IgD-negative memory B cell (primary cell): ENCODE results near the gene ALCAM. TPM values are rescaled to one million over a fixed set of nuclear protein-coding genes. Genes with fewer than 3 reads are reported as not detected.

Experiments
- H3K27ac Mint-ChIP-seq, 3 donors: one replicate each; pipeline ENCODE4 v1.8.0; 2020 to 2022; ENCODE audit warnings: mild to moderate bottlenecking in 3 of 3, mixed read lengths in 3 of 3, moderate library complexity in 1 of 3
- H3K27me3 Mint-ChIP-seq: one replicate; pipeline ENCODE4 v1.8.0; 2021; ENCODE audit warnings: mixed read lengths
- H3K36me3 Mint-ChIP-seq: one replicate; pipeline ENCODE4 v1.8.0; 2020; ENCODE audit warnings: mild to moderate bottlenecking, mixed read lengths
- H3K4me1 Mint-ChIP-seq, 3 donors: one replicate each; pipeline ENCODE4 v1.8.0; 2020 to 2022; ENCODE audit warnings: mixed read lengths in 3 of 3, mild to moderate bottlenecking in 1 of 3
- H3K4me3 Mint-ChIP-seq, 4 donors: one replicate each; pipeline ENCODE4 v1.8.0; 2020 to 2022; ENCODE audit warnings: mild to moderate bottlenecking in 4 of 4, mixed read lengths in 4 of 4, moderate library complexity in 3 of 4
- H3K9me3 Mint-ChIP-seq, 3 donors: one replicate each; pipeline ENCODE4 v1.8.0; 2020 to 2021; ENCODE audit warnings: mixed read lengths in 3 of 3, mild to moderate bottlenecking in 1 of 3
- polyA plus RNA-seq: library from polyadenylated mRNA; unstranded; fragments of 300-500 nt; fragmentation: Illumina TruSeq; gene quantifications from one replicate; pipeline ENCODE4 v1.2.3, GENCODE V29; 2021

Gene ALCAM
- polyA plus RNA-seq, 1 donor from 2014 or later: 17.4 TPM

GRCh38 chr3:105493305-105493892, 126.7 kb downstream of the ALCAM start:
- H3K4me1 Mint-ChIP-seq: peaks cover 3 to 6% (median 6%) of the 10 kb centered on the region in 3 donors
- no peaks in the 10 kb centered on the region for H3K27me3 Mint-ChIP-seq
- H3K4me3 Mint-ChIP-seq: no peak overlapping the region
- peaks cover 22% of the 10 kb centered on the region for H3K36me3 Mint-ChIP-seq
- H3K9me3 Mint-ChIP-seq: peaks cover 6 to 23% (median 9%) of the 10 kb centered on the region in 3 donors
- no peak overlapping the region for H3K27ac Mint-ChIP-seq

- Mint-ChIP-seq H3K4me1 (peaks cover 8 to 11% (median 10%) of the 10 kb centered on the region in 3 donors), H3K27me3 (no peaks in the 10 kb centered on the region), H3K4me3 (no peak overlapping the region), H3K9me3 (peaks cover 3 to 14% (median 6%) of the 10 kb centered on the region in 3 donors), H3K36me3 (peaks cover 20% of the 10 kb centered on the region), H3K27ac (no peak overlapping the region)
Measured at GRCh38 chr3:105495021-105495420, 128.3 kb downstream of the ALCAM start.

- Mint-ChIP-seq H3K27me3 (no peaks in the 10 kb centered on the region), H3K4me1 (peaks cover 11 to 12% (median 12%) of the 10 kb centered on the region in 3 donors), H3K4me3 (no peak overlapping the region), H3K27ac (no peak overlapping the region), H3K9me3 (peaks cover 0 to 6% (median 4%) of the 10 kb centered on the region in 3 donors), H3K36me3 (peaks cover 15% of the 10 kb centered on the region)
Measured at GRCh38 chr3:105496343-105496742, 129.6 kb downstream of the ALCAM start.

GRCh38 chr3:105497386-105497785, 130.7 kb downstream of the ALCAM start:
- H3K4me1 Mint-ChIP-seq: peaks cover 11 to 12% (median 12%) of the 10 kb centered on the region in 3 donors
- no peak overlapping the region for H3K4me3 Mint-ChIP-seq
- H3K9me3 Mint-ChIP-seq: no peaks in the 10 kb centered on the region
- no peaks in the 10 kb centered on the region for H3K27me3 Mint-ChIP-seq
- no peak overlapping the region for H3K27ac Mint-ChIP-seq
- H3K36me3 Mint-ChIP-seq: peaks cover 8% of the 10 kb centered on the region

GRCh38 chr3:105499961-105500360, 133.3 kb downstream of the ALCAM start:
- H3K36me3 Mint-ChIP-seq: peaks cover 5% of the 10 kb centered on the region
- peaks cover 0 to 2% (median 0%) of the 10 kb centered on the region in 3 donors for H3K9me3 Mint-ChIP-seq
- no peak overlapping the region for H3K27ac Mint-ChIP-seq
- no peaks in the 10 kb centered on the region for H3K27me3 Mint-ChIP-seq
- H3K4me1 Mint-ChIP-seq: peaks cover 8 to 14% (median 13%) of the 10 kb centered on the region in 3 donors
- H3K4me3 Mint-ChIP-seq: peak overlapping the region in 1 of 4 donors; percentile 19

GRCh38 chr3:105502333-105502732, 135.6 kb downstream of the ALCAM start:
- Mint-ChIP-seq H3K27me3 (no peaks in the 10 kb centered on the region), H3K27ac (no peak overlapping the region), H3K4me3 (no peak overlapping the region), H3K36me3 (peaks cover 5% of the 10 kb centered on the region), H3K4me1 (peaks cover 7 to 15% (median 14%) of the 10 kb centered on the region in 3 donors), H3K9me3 (peaks cover 0 to 2% (median 0%) of the 10 kb centered on the region in 3 donors)

GRCh38 chr3:105503191-105503593, 136.5 kb downstream of the ALCAM start:
- no peaks in the 10 kb centered on the region for H3K27me3 Mint-ChIP-seq

GRCh38 chr3:105504440-105504951, 137.8 kb downstream of the ALCAM start:
- Mint-ChIP-seq H3K36me3 (peaks cover 5% of the 10 kb centered on the region), H3K9me3 (peaks cover 0 to 2% (median 0%) of the 10 kb centered on the region in 3 donors), H3K27ac (no peak overlapping the region), H3K4me1 (peaks cover 11 to 14% (median 14%) of the 10 kb centered on the region in 3 donors), H3K4me3 (no peak overlapping the region), H3K27me3 (no peaks in the 10 kb centered on the region)

More at GRCh38 chr3:105503191-105503593, 136.5 kb downstream of the ALCAM start:
- Mint-ChIP-seq H3K4me3 (peak overlapping the region in 1 of 4 donors; percentile 7), H3K4me1 (peaks cover 9 to 13% (median 12%) of the 10 kb centered on the region in 3 donors), H3K36me3 (peaks cover 5% of the 10 kb centered on the region), H3K9me3 (peaks cover 0 to 2% (median 0%) of the 10 kb centered on the region in 3 donors), H3K27ac (no peak overlapping the region)

GRCh38 chr3:105505170-105505569, 138.5 kb downstream of the ALCAM start:
- Mint-ChIP-seq H3K27me3 (no peaks in the 10 kb centered on the region), H3K9me3 (peaks cover 0 to 2% (median 0%) of the 10 kb centered on the region in 3 donors), H3K27ac (peak overlapping the region in 1 of 3 donors; percentile 47), H3K4me3 (no peak overlapping the region), H3K4me1 (peaks cover 8 to 10% (median 9%) of the 10 kb centered on the region in 3 donors), H3K36me3 (peaks cover 7% of the 10 kb centered on the region)

GRCh38 chr3:105511031-105511430, 144.3 kb downstream of the ALCAM start:
- H3K27me3 Mint-ChIP-seq: no peaks in the 10 kb centered on the region
- no peak overlapping the region for H3K27ac Mint-ChIP-seq
- H3K36me3 Mint-ChIP-seq: peaks cover 2% of the 10 kb centered on the region
- H3K4me1 Mint-ChIP-seq: peaks cover 8 to 28% (median 10%) of the 10 kb centered on the region in 3 donors
- H3K9me3 Mint-ChIP-seq: no peaks in the 10 kb centered on the region
- H3K4me3 Mint-ChIP-seq: no peak overlapping the region

- Mint-ChIP-seq H3K27ac (no peak overlapping the region), H3K4me3 (no peak overlapping the region), H3K27me3 (no peaks in the 10 kb centered on the region), H3K4me1 (peaks cover 8 to 28% (median 8%) of the 10 kb centered on the region in 3 donors), H3K9me3 (no peaks in the 10 kb centered on the region), H3K36me3 (peaks cover 2% of the 10 kb centered on the region)
Measured at GRCh38 chr3:105512061-105512460, 145.4 kb downstream of the ALCAM start.

GRCh38 chr3:105513042-105513441, 146.3 kb downstream of the ALCAM start:
- Mint-ChIP-seq H3K4me1 (peaks cover 8 to 24% (median 9%) of the 10 kb centered on the region in 3 donors), H3K9me3 (no peaks in the 10 kb centered on the region), H3K27me3 (no peaks in the 10 kb centered on the region), H3K4me3 (no peak overlapping the region), H3K36me3 (peaks cover 2% of the 10 kb centered on the region), H3K27ac (no peak overlapping the region)

- peaks cover 2% of the 10 kb centered on the region for H3K36me3 Mint-ChIP-seq
- H3K27ac Mint-ChIP-seq: peak overlapping the region in 1 of 3 donors; percentile 18
- H3K27me3 Mint-ChIP-seq: no peaks in the 10 kb centered on the region
- peaks cover 11 to 25% (median 11%) of the 10 kb centered on the region in 3 donors for H3K4me1 Mint-ChIP-seq
- H3K4me3 Mint-ChIP-seq: no peak overlapping the region
- no peaks in the 10 kb centered on the region for H3K9me3 Mint-ChIP-seq
Measured at GRCh38 chr3:105513886-105514285, 147.2 kb downstream of the ALCAM start.

- Mint-ChIP-seq H3K27me3 (no peaks in the 10 kb centered on the region), H3K9me3 (no peaks in the 10 kb centered on the region), H3K36me3 (no peaks in the 10 kb centered on the region), H3K27ac (no peak overlapping the region), H3K4me1 (peaks cover 9 to 23% (median 12%) of the 10 kb centered on the region in 3 donors), H3K4me3 (no peak overlapping the region)
Measured at GRCh38 chr3:105515372-105515771, 148.7 kb downstream of the ALCAM start.

- H3K9me3 Mint-ChIP-seq: no peaks in the 10 kb centered on the region
- no peaks in the 10 kb centered on the region for H3K27me3 Mint-ChIP-seq
- peaks cover 9 to 12% (median 10%) of the 10 kb centered on the region in 3 donors for H3K4me1 Mint-ChIP-seq
- peaks cover 3% of the 10 kb centered on the region for H3K36me3 Mint-ChIP-seq
- no peak overlapping the region for H3K4me3 Mint-ChIP-seq
- peak overlapping the region in 1 of 3 donors; percentile 24 for H3K27ac Mint-ChIP-seq
Measured at GRCh38 chr3:105516972-105517371, 150.3 kb downstream of the ALCAM start.

- Mint-ChIP-seq H3K4me1 (peaks cover 9 to 12% (median 10%) of the 10 kb centered on the region in 3 donors), H3K4me3 (no peak overlapping the region), H3K27ac (no peak overlapping the region), H3K9me3 (no peaks in the 10 kb centered on the region), H3K27me3 (no peaks in the 10 kb centered on the region), H3K36me3 (peaks cover 3% of the 10 kb centered on the region)
Measured at GRCh38 chr3:105518203-105518602, 151.5 kb downstream of the ALCAM start.
